ENCODE results near the gene VIM. TPM values are rescaled to one million over a fixed set of nuclear protein-coding genes. Genes with fewer than 3 reads are reported as not detected.

The VIM gene
- total and polyA plus RNA-seq, 2 experiments from 2014 or later: 131 to 228 TPM

DNA sequence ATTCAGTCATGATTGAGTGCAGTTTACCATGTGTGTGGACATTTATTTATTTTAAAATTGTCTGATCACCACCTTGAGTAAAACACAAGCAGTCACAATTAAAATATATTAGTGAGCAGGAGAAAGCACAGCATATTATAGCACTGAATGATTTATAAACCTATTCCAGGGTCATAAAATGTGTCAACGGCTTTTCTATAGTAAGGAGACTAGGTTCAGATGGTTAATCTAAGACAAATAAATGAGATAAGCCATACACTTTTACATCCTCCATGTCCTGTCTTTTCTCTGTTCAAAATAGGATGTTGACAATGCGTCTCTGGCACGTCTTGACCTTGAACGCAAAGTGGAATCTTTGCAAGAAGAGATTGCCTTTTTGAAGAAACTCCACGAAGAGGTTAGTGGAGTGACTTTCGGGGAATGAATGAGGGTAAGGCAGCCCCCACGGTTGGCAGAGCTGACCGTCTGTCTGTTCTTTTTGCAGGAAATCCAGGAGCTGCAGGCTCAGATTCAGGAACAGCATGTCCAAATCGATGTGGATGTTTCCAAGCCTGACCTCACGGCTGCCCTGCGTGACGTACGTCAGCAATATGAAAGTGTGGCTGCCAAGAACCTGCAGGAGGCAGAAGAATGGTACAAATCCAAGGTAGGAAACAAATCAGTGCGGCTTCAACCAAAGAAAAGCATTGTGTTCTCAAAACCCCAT is 5.4 kb downstream of the VIM start (continued):
- TF ChIP-seq, protein P1, sequence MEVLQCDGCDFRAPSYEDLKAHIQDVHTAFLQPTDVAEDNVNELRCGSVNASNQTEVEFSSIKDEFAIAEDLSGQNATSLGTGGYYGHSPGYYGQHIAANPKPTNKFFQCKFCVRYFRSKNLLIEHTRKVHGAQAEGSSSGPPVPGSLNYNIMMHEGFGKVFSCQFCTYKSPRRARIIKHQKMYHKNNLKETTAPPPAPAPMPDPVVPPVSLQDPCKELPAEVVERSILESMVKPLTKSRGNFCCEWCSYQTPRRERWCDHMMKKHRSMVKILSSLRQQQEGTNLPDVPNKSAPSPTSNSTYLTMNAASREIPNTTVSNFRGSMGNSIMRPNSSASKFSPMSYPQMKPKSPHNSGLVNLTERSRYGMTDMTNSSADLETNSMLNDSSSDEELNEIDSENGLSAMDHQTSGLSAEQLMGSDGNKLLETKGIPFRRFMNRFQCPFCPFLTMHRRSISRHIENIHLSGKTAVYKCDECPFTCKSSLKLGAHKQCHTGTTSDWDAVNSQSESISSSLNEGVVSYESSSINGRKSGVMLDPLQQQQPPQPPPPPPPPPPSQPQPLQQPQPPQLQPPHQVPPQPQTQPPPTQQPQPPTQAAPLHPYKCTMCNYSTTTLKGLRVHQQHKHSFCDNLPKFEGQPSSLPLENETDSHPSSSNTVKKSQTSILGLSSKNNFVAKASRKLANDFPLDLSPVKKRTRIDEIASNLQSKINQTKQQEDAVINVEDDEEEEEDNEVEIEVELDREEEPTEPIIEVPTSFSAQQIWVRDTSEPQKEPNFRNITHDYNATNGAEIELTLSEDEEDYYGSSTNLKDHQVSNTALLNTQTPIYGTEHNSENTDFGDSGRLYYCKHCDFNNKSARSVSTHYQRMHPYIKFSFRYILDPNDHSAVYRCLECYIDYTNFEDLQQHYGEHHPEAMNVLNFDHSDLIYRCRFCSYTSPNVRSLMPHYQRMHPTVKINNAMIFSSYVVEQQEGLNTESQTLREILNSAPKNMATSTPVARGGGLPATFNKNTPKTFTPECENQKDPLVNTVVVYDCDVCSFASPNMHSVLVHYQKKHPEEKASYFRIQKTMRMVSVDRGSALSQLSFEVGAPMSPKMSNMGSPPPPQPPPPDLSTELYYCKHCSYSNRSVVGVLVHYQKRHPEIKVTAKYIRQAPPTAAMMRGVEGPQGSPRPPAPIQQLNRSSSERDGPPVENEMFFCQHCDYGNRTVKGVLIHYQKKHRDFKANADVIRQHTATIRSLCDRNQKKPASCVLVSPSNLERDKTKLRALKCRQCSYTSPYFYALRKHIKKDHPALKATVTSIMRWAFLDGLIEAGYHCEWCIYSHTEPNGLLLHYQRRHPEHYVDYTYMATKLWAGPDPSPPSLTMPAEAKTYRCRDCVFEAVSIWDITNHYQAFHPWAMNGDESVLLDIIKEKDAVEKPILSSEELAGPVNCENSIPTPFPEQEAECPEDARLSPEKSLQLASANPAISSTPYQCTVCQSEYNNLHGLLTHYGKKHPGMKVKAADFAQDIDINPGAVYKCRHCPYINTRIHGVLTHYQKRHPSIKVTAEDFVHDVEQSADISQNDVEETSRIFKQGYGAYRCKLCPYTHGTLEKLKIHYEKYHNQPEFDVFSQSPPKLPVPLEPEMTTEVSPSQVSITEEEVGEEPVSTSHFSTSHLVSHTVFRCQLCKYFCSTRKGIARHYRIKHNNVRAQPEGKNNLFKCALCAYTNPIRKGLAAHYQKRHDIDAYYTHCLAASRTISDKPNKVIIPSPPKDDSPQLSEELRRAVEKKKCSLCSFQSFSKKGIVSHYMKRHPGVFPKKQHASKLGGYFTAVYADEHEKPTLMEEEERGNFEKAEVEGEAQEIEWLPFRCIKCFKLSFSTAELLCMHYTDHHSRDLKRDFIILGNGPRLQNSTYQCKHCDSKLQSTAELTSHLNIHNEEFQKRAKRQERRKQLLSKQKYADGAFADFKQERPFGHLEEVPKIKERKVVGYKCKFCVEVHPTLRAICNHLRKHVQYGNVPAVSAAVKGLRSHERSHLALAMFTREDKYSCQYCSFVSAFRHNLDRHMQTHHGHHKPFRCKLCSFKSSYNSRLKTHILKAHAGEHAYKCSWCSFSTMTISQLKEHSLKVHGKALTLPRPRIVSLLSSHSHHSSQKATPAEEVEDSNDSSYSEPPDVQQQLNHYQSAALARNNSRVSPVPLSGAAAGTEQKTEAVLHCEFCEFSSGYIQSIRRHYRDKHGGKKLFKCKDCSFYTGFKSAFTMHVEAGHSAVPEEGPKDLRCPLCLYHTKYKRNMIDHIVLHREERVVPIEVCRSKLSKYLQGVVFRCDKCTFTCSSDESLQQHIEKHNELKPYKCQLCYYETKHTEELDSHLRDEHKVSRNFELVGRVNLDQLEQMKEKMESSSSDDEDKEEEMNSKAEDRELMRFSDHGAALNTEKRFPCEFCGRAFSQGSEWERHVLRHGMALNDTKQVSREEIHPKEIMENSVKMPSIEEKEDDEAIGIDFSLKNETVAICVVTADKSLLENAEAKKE (CRISPR knock-in tag; IDR thresholded peaks at IDR 0.05): no peak
- TF ChIP-seq, protein P2, sequence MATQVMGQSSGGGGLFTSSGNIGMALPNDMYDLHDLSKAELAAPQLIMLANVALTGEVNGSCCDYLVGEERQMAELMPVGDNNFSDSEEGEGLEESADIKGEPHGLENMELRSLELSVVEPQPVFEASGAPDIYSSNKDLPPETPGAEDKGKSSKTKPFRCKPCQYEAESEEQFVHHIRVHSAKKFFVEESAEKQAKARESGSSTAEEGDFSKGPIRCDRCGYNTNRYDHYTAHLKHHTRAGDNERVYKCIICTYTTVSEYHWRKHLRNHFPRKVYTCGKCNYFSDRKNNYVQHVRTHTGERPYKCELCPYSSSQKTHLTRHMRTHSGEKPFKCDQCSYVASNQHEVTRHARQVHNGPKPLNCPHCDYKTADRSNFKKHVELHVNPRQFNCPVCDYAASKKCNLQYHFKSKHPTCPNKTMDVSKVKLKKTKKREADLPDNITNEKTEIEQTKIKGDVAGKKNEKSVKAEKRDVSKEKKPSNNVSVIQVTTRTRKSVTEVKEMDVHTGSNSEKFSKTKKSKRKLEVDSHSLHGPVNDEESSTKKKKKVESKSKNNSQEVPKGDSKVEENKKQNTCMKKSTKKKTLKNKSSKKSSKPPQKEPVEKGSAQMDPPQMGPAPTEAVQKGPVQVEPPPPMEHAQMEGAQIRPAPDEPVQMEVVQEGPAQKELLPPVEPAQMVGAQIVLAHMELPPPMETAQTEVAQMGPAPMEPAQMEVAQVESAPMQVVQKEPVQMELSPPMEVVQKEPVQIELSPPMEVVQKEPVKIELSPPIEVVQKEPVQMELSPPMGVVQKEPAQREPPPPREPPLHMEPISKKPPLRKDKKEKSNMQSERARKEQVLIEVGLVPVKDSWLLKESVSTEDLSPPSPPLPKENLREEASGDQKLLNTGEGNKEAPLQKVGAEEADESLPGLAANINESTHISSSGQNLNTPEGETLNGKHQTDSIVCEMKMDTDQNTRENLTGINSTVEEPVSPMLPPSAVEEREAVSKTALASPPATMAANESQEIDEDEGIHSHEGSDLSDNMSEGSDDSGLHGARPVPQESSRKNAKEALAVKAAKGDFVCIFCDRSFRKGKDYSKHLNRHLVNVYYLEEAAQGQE (IDR thresholded peaks at IDR 0.05; ENCODE audit: unreplicated experiment): no peak
- no peak for TF ChIP-seq STAT1 (IDR thresholded peaks at IDR 0.05; ENCODE audit: unreplicated experiment)
- no peak for TF ChIP-seq EZH2phosphoT487 (IDR thresholded peaks at IDR 0.05; ENCODE audit: unreplicated experiment)
- TF ChIP-seq POLR2AphosphoS5 (IDR thresholded peaks at IDR 0.05; ENCODE audit: low read depth): no peak
- no peak for TF ChIP-seq ZNF114 (CRISPR knock-in tag; IDR thresholded peaks at IDR 0.05)
- TF ChIP-seq CREB1 (CRISPR knock-in tag; IDR thresholded peaks at IDR 0.05; ENCODE audit: low read depth): no peak
- TF ChIP-seq EZH2 (IDR thresholded peaks at IDR 0.05; ENCODE audit: low read depth, unreplicated experiment): no peak
